Neural progenitor cell (in vitro differentiated cells): ENCODE measurements around the gene TMEM190.

Experiments used
- EZH2 ChIP-seq: fragments of 200-600 bp; sonication (generic); IDR thresholded peaks from 2 replicates; pipeline ENCODE4 v1.6.1; 2017; ENCODE audit warnings: antibody characterized with exemption, mild to moderate bottlenecking, moderate library complexity
- EZH2phosphoT487 ChIP-seq: fragments of 200-600 bp; sonication (generic); IDR thresholded peaks from 2 replicates; pipeline ENCODE4 v1.6.1; 2017; ENCODE audit warnings: antibody characterized with exemption
- TF ChIP-seq, protein P1 (sequence below): fragments of 200-600 bp; sonication (generic); IDR thresholded peaks from 2 replicates; pipeline ENCODE4 v1.5.1; 2017; ENCODE audit warnings: antibody characterized with exemption, mild to moderate bottlenecking

DNA sequence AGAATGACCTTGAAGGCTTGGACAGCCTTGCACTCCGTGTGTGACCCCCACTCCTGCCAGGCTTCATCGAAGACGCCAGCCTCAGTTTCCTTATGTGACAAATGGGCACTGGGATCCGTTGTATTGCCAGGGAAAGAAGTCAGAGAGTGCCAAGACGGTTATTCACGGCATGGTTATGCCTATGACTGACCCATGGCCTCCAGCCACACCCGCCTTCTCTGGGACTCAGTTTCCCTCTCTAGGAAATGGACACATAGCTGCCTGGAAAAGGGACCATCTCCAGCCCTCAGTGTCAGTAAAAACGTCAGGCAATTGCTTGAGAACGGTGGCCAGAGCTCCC lies 31.9 kb downstream of the TMEM190 start:
- no peak for TF ChIP-seq EZH2phosphoT487
- no peak for TF ChIP-seq EZH2
- TF ChIP-seq, protein P1, sequence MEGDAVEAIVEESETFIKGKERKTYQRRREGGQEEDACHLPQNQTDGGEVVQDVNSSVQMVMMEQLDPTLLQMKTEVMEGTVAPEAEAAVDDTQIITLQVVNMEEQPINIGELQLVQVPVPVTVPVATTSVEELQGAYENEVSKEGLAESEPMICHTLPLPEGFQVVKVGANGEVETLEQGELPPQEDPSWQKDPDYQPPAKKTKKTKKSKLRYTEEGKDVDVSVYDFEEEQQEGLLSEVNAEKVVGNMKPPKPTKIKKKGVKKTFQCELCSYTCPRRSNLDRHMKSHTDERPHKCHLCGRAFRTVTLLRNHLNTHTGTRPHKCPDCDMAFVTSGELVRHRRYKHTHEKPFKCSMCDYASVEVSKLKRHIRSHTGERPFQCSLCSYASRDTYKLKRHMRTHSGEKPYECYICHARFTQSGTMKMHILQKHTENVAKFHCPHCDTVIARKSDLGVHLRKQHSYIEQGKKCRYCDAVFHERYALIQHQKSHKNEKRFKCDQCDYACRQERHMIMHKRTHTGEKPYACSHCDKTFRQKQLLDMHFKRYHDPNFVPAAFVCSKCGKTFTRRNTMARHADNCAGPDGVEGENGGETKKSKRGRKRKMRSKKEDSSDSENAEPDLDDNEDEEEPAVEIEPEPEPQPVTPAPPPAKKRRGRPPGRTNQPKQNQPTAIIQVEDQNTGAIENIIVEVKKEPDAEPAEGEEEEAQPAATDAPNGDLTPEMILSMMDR: no peak
